Activated CD8-positive, alpha-beta memory T cell treated with anti-CD3 and anti-CD28 coated beads, Interleukin-2, amount 10 ng/mL, durations not matched to agents 7 days and 5 days (primary cell): ENCODE measurements around the gene IFT80. TPM values are rescaled to one million over a fixed set of nuclear protein-coding genes. Genes with fewer than 3 reads are reported as not detected.

Source experiments
- ATAC-seq: fragments of 150-1000 bp; cut with Tn5 transposase; one replicate; pipeline ENCODE4 v1.10.0; 2021; ENCODE audit warnings: moderate library complexity
- CTCF ChIA-PET: fragments of 350-600 bp; sonication (Branson Sonifier 250); formaldehyde crosslinking; loops from one replicate; lab custom pipeline; 2021; ENCODE audit warnings: antibody characterized with exemption; lab: Charles Lee
- DNase-seq: peaks from one replicate; pipeline ENCODE4 v3.0.0-alpha.2; 2020
- H3K27ac Mint-ChIP-seq: one replicate; pipeline ENCODE4 v1.8.0; 2021; ENCODE audit warnings: mild to moderate bottlenecking, mixed read lengths
- H3K27me3 Mint-ChIP-seq: one replicate; pipeline ENCODE4 v1.8.0; 2021; ENCODE audit warnings: mixed read lengths
- H3K36me3 Mint-ChIP-seq: one replicate; pipeline ENCODE4 v1.8.0; 2021; ENCODE audit warnings: mild to moderate bottlenecking, mixed read lengths
- H3K4me1 Mint-ChIP-seq: one replicate; pipeline ENCODE4 v1.8.0; 2021; ENCODE audit warnings: mixed read lengths
- H3K4me3 Mint-ChIP-seq: one replicate; pipeline ENCODE4 v1.8.0; 2021; ENCODE audit warnings: mild to moderate bottlenecking, moderate library complexity, mixed read lengths
- H3K9me3 Mint-ChIP-seq: one replicate; pipeline ENCODE4 v1.8.0; 2022; ENCODE audit warnings: low read depth, mixed read lengths
- microRNA-seq: library from miRNA; unstranded; fragments of <30 nt; microRNA quantifications from one replicate; pipeline ENCODE4 v1.2.0, GENCODE V29; 2022
- total RNA-seq, 2 experiments: library from RNA; stranded (reverse); gene quantifications; one replicate each; pipeline ENCODE4 v1.2.3, GENCODE V29; 2021

Gene IFT80
- total RNA-seq, 2 experiments from 2014 or later, result 25.4 to 26.3 TPM

GRCh38 chr3:160221019-160221418 lies 178.0 kb downstream of the IFT80 start:
- CTCF ChIA-PET, result no interaction called here
- no peak overlapping the region for H3K4me3 Mint-ChIP-seq
- peaks cover 58% of the 10 kb centered on the region for H3K27me3 Mint-ChIP-seq
- peaks cover 4% of the 10 kb centered on the region for H3K4me1 Mint-ChIP-seq
- DNase-seq, result no peak
- no peak overlapping the region for H3K27ac Mint-ChIP-seq
- H3K9me3 Mint-ChIP-seq, result no peaks in the 10 kb centered on the region
- ATAC-seq, result no peak
- no peaks in the 10 kb centered on the region for H3K36me3 Mint-ChIP-seq

- Mint-ChIP-seq H3K9me3 (no peaks in the 10 kb centered on the region), H3K4me3 (no peak overlapping the region), H3K4me1 (peaks cover 4% of the 10 kb centered on the region), H3K36me3 (no peaks in the 10 kb centered on the region), H3K27me3 (peaks cover 59% of the 10 kb centered on the region), H3K27ac (no peak overlapping the region)
- CTCF ChIA-PET, result no interaction called here
- no peak for DNase-seq
- ATAC-seq, result no peak
These were observed 179.0 kb downstream of the IFT80 start for GRCh38 chr3:160220038-160220437.

DNA sequence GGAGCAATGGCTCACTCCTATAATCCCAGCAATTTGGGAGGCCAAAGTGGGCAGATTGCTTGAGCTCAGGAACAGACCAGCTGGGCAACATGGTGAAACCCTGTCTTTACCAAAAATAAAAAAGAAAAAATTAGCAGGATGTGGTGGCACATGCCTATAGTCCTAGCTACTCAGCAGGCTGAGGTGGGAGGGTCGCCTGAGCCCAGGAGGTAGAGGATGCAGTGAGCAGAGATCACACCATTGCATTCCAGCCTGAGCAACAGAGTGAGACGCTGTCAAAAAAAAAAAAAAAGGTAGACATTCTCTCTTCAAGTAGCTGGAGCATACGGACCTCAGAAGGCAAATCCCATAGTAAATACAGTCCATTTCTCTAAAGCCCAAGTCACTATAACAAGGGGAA lies 180.9 kb downstream of the IFT80 start:
- Mint-ChIP-seq H3K4me1 (no peaks in the 10 kb centered on the region), H3K27me3 (peaks cover 51% of the 10 kb centered on the region), H3K4me3 (no peak overlapping the region), H3K9me3 (no peaks in the 10 kb centered on the region), H3K36me3 (no peaks in the 10 kb centered on the region), H3K27ac (no peak overlapping the region)
- ATAC-seq (no peak), DNase-seq (no peak)
- CTCF ChIA-PET, result no interaction called here

DNA sequence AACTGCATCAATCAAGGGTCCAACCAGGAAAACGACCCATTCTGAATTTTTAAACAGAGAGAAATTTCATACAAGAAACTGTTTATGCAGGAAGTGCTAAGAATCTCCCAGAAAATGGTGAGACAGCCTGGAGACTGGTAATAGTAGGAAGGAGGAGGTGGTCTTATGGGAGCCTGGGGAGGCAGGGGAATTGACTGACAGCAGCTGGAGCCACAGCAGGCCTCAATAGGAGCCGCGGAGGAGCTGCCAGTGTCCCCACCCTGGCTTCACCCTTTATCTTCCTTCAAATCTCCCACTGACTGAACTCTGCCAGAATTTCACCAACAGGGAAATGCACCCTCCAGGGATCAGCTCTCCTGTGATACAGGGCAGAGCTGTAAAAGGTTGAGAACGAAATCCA lies 181.3 kb downstream of the IFT80 start:
- no peak for ATAC-seq
- DNase-seq, result no peak
- H3K36me3 Mint-ChIP-seq, result no peaks in the 10 kb centered on the region
- no peaks in the 10 kb centered on the region for H3K9me3 Mint-ChIP-seq
- no peak overlapping the region for H3K27ac Mint-ChIP-seq
- CTCF ChIA-PET, result no interaction called here
- H3K27me3 Mint-ChIP-seq, result peaks cover 50% of the 10 kb centered on the region
- H3K4me3 Mint-ChIP-seq, result no peak overlapping the region
- H3K4me1 Mint-ChIP-seq, result no peaks in the 10 kb centered on the region

- no peak for ATAC-seq
- Mint-ChIP-seq H3K27me3 (peaks cover 39% of the 10 kb centered on the region), H3K4me3 (no peak overlapping the region), H3K36me3 (no peaks in the 10 kb centered on the region), H3K27ac (no peak overlapping the region), H3K9me3 (no peaks in the 10 kb centered on the region), H3K4me1 (peaks cover 2% of the 10 kb centered on the region)
- DNase-seq, result no peak
- CTCF ChIA-PET, result no interaction called here
These were observed 185.8 kb downstream of the IFT80 start for GRCh38 chr3:160213191-160213590.

GRCh38 chr3:160210799-160211221 lies 188.2 kb downstream of the IFT80 start:
- no peaks in the 10 kb centered on the region for H3K9me3 Mint-ChIP-seq
- no peak for ATAC-seq

GRCh38 chr3:160210341-160210740 lies 188.7 kb downstream of the IFT80 start:
- no peak for ATAC-seq
- DNase-seq, result no peak
- CTCF ChIA-PET, result interaction anchor here (1.3 kb wide), 1 partner anchor 178 kb away, joined by 4 read pairs; no protein-coding TSS in a partner anchor
- Mint-ChIP-seq H3K4me3 (no peak overlapping the region), H3K9me3 (no peaks in the 10 kb centered on the region), H3K27ac (no peak overlapping the region), H3K4me1 (peaks cover 2% of the 10 kb centered on the region), H3K27me3 (peaks cover 44% of the 10 kb centered on the region), H3K36me3 (no peaks in the 10 kb centered on the region)

More at GRCh38 chr3:160210799-160211221, 188.2 kb downstream of the IFT80 start:
- Mint-ChIP-seq H3K4me1 (peaks cover 2% of the 10 kb centered on the region), H3K27me3 (peaks cover 44% of the 10 kb centered on the region), H3K4me3 (no peak overlapping the region), H3K27ac (no peak overlapping the region), H3K36me3 (no peaks in the 10 kb centered on the region)
- CTCF ChIA-PET, result interaction anchor here (1.3 kb wide), 1 partner anchor 179 kb away, joined by 4 read pairs; no protein-coding TSS in a partner anchor
- DNase-seq, result no peak

Small RNAs within 50 kb of the gene (microRNA-seq; reads per million reads assigned to microRNA genes)
- gene MIR15B, result 2,599 reads per million, percentile 89 among the genes with 10 or more reads in this experiment
- gene MIR16-2, result 965 reads per million, percentile 83 among the genes with 10 or more reads in this experiment

Other genes with a start within 250 kb of the IFT80 start
- gene C3orf80, start 173.8 kb downstream of the IFT80 start, total RNA-seq, result under 1 TPM; 0.15 to 0.23 TPM
- 100 to 1,000 TPM; 251 to 279 TPM for gene SMC4, start 425 bp upstream of the IFT80 start, total RNA-seq
- gene TRIM59, start 50.6 kb upstream of the IFT80 start, total RNA-seq, result 10 to 100 TPM; 48.0 to 51.6 TPM
- 10 to 100 TPM; 38.2 to 51.8 TPM for gene KPNA4, start 166.3 kb upstream of the IFT80 start, total RNA-seq